Measurements from ENCODE around the gene BLM. TPM values are rescaled to one million over a fixed set of nuclear protein-coding genes. Genes with fewer than 3 reads are reported as not detected.
"Not testable (repeated sequence)": the region's sequence is repeated elsewhere in the genome, so short reads cannot be mapped to it uniquely, and the experiment has no call there.

Gene BLM
- total RNA-seq, 2 experiments from 2014 or later, result 59.4 to 63.7 TPM

GRCh38 chr15:90711842-90712241, 5.3 kb upstream of the BLM start:
- no peak for DNase-seq
- POLR2A ChIA-PET, result no interaction called here
- no peak overlapping the region for H3K4me3 Mint-ChIP-seq
- no peaks in the 10 kb centered on the region for H3K27me3 Mint-ChIP-seq
- H3K9me3 Mint-ChIP-seq, result no peaks in the 10 kb centered on the region
- CTCF ChIA-PET, result no interaction called here
- H3K36me3 Mint-ChIP-seq (ENCODE audit: low read depth), result peaks cover 19% of the 10 kb centered on the region
- H3K27ac Mint-ChIP-seq, result no peak overlapping the region
- H3K4me1 Mint-ChIP-seq, result peaks cover 16% of the 10 kb centered on the region

GRCh38 chr15:90713081-90713480, 4.1 kb upstream of the BLM start:
- H3K4me1 Mint-ChIP-seq, result peaks cover 17% of the 10 kb centered on the region
- CTCF ChIA-PET, result interaction anchor here (0.6 to 0.7 kb wide), 2 partner anchors 65 to 69 kb away, joined by 3 to 5 read pairs; no protein-coding TSS in a partner anchor
- H3K9me3 Mint-ChIP-seq, result no peaks in the 10 kb centered on the region
- H3K36me3 Mint-ChIP-seq (ENCODE audit: low read depth), result peaks cover 28% of the 10 kb centered on the region
- H3K27me3 Mint-ChIP-seq, result no peaks in the 10 kb centered on the region
- no peak for DNase-seq
- POLR2A ChIA-PET, result no interaction called here
- no peak overlapping the region for H3K4me3 Mint-ChIP-seq
- no peak overlapping the region for H3K27ac Mint-ChIP-seq

GRCh38 chr15:90716317-90716975, 700 bp upstream of the BLM start:
- no peak for DNase-seq
- peaks cover 39% of the 10 kb centered on the region for H3K4me1 Mint-ChIP-seq
- peak overlapping the region; percentile 83 for H3K4me3 Mint-ChIP-seq
- H3K27ac Mint-ChIP-seq, result peak overlapping the region; percentile 94
- ChIA-PET CTCF (interaction anchor here (0.7 to 2.6 kb wide), 17 partner anchors 11 to 234 kb away, joined by 3 to 32 read pairs (median 6); partner anchors contain the start of genes FES, HDDC3 and UNC45A), POLR2A (interaction anchor here (0.6 to 2.9 kb wide), 64 partner anchors 8 to 700 kb away, joined by 3 to 47 read pairs (median 4); partner anchors contain the start of genes CRTC3, FES, HDDC3 and MAN2A2)
- no peaks in the 10 kb centered on the region for H3K27me3 Mint-ChIP-seq
- H3K36me3 Mint-ChIP-seq (ENCODE audit: low read depth), result peaks cover 41% of the 10 kb centered on the region
- no peaks in the 10 kb centered on the region for H3K9me3 Mint-ChIP-seq

GRCh38 chr15:90718232-90718631, 1.1 kb downstream of the BLM start:
- H3K9me3 Mint-ChIP-seq, result no peaks in the 10 kb centered on the region
- ChIA-PET POLR2A (interaction anchor here (0.9 to 2.9 kb wide), 29 partner anchors 10 to 213 kb away, joined by 3 to 47 read pairs (median 9); partner anchors contain the start of genes FES, HDDC3 and MAN2A2), CTCF (interaction anchor here (0.6 to 2.6 kb wide), 13 partner anchors 11 to 399 kb away, joined by 3 to 32 read pairs (median 3); partner anchors contain the start of genes FES, HDDC3 and UNC45A)
- H3K4me3 Mint-ChIP-seq, result peak overlapping the region; percentile 83
- peaks cover 37% of the 10 kb centered on the region for H3K4me1 Mint-ChIP-seq
- peak overlapping the region; percentile 94 for H3K27ac Mint-ChIP-seq
- peaks cover 32% of the 10 kb centered on the region for H3K36me3 Mint-ChIP-seq (ENCODE audit: low read depth)
- no peaks in the 10 kb centered on the region for H3K27me3 Mint-ChIP-seq
- no peak for DNase-seq

- no peaks in the 10 kb centered on the region for H3K27me3 Mint-ChIP-seq
- peak overlapping the region; percentile 34 for H3K4me3 Mint-ChIP-seq
- DNase-seq, result no peak
- ChIA-PET POLR2A (interaction anchor here (0.8 to 0.9 kb wide), 2 partner anchors 18 to 43 kb away, joined by 3 read pairs; no protein-coding TSS in a partner anchor), CTCF (interaction anchor here (0.7 to 1.4 kb wide), 5 partner anchors 72 to 215 kb away, joined by 3 read pairs; partner anchors contain the start of genes MAN2A2 and UNC45A)
- H3K4me1 Mint-ChIP-seq, result peaks cover 47% of the 10 kb centered on the region
- peaks cover 38% of the 10 kb centered on the region for H3K36me3 Mint-ChIP-seq (ENCODE audit: low read depth)
- H3K9me3 Mint-ChIP-seq, result no peaks in the 10 kb centered on the region
- no peak overlapping the region for H3K27ac Mint-ChIP-seq
Measured at GRCh38 chr15:90720131-90720530, 3.0 kb downstream of the BLM start.

- DNase-seq, result no peak
- Mint-ChIP-seq H3K36me3 (ENCODE audit: low read depth) (peaks cover 73% of the 10 kb centered on the region), H3K4me1 (peaks cover 22% of the 10 kb centered on the region), H3K4me3 (no peak overlapping the region), H3K9me3 (peaks cover 4% of the 10 kb centered on the region), H3K27ac (no peak overlapping the region), H3K27me3 (no peaks in the 10 kb centered on the region)
- ChIA-PET CTCF (interaction anchor here (1.5 kb wide), 1 partner anchor 12 kb away, joined by 6 read pairs; the partner anchor contains the start of gene BLM), POLR2A (no interaction called here)
Measured at GRCh38 chr15:90729261-90729660, 12.1 kb downstream of the BLM start.

GRCh38 chr15:90730290-90730689, 13.1 kb downstream of the BLM start:
- Mint-ChIP-seq H3K4me1 (peaks cover 19% of the 10 kb centered on the region), H3K27ac (no peak overlapping the region), H3K4me3 (no peak overlapping the region), H3K27me3 (no peaks in the 10 kb centered on the region), H3K9me3 (peaks cover 4% of the 10 kb centered on the region), H3K36me3 (ENCODE audit: low read depth) (peaks cover 73% of the 10 kb centered on the region)
- ChIA-PET CTCF (interaction anchor here (1.5 kb wide), 1 partner anchor 13 kb away, joined by 6 read pairs; the partner anchor contains the start of gene BLM), POLR2A (no interaction called here)
- DNase-seq, result no peak

- Mint-ChIP-seq H3K4me3 (no peak overlapping the region), H3K9me3 (peaks cover 5% of the 10 kb centered on the region), H3K27me3 (no peaks in the 10 kb centered on the region), H3K4me1 (peaks cover 40% of the 10 kb centered on the region), H3K27ac (no peak overlapping the region), H3K36me3 (ENCODE audit: low read depth) (peaks cover 76% of the 10 kb centered on the region)
- CTCF ChIA-PET, result interaction anchor here (0.8 kb wide), 1 partner anchor 8 kb away, joined by 3 read pairs; no protein-coding TSS in a partner anchor
- POLR2A ChIA-PET, result interaction anchor here (0.9 kb wide), 1 partner anchor 19 kb away, joined by 4 read pairs; the partner anchor contains the start of gene BLM
- no peak for DNase-seq
Measured at GRCh38 chr15:90735923-90736322, 18.8 kb downstream of the BLM start.

GRCh38 chr15:90740545-90740944, 23.4 kb downstream of the BLM start:
- ChIA-PET POLR2A (interaction anchor here (0.6 to 1.7 kb wide), 3 partner anchors 23 to 62 kb away, joined by 3 to 5 read pairs (median 3); partner anchors contain the start of gene BLM), CTCF (interaction anchor here (1.4 to 2.9 kb wide), 3 partner anchors 24 to 191 kb away, joined by 3 to 7 read pairs (median 4); partner anchors contain the start of genes BLM and HDDC3)
- H3K4me3 Mint-ChIP-seq, DNase-seq, H3K27me3 Mint-ChIP-seq, H3K27ac Mint-ChIP-seq, H3K9me3 Mint-ChIP-seq: not testable (repeated sequence)
- Mint-ChIP-seq H3K36me3 (ENCODE audit: low read depth) (peaks cover 68% of the 10 kb centered on the region), H3K4me1 (peaks cover 59% of the 10 kb centered on the region)

GRCh38 chr15:90742087-90742486, 24.9 kb downstream of the BLM start:
- Mint-ChIP-seq H3K27ac (peak overlapping the region; percentile 5), H3K4me3 (no peak overlapping the region), H3K9me3 (peaks cover 2% of the 10 kb centered on the region), H3K27me3 (no peaks in the 10 kb centered on the region), H3K36me3 (ENCODE audit: low read depth) (peaks cover 63% of the 10 kb centered on the region), H3K4me1 (peaks cover 59% of the 10 kb centered on the region)
- ChIA-PET CTCF (no interaction called here), POLR2A (interaction anchor here (1.7 kb wide), 1 partner anchor 25 kb away, joined by 5 read pairs; the partner anchor contains the start of gene BLM)
- no peak for DNase-seq

GRCh38 chr15:90743407-90743806, 26.3 kb downstream of the BLM start:
- Mint-ChIP-seq H3K4me3 (no peak overlapping the region), H3K27ac (no peak overlapping the region)

GRCh38 chr15:90744759-90745402, 27.7 kb downstream of the BLM start:
- H3K36me3 Mint-ChIP-seq (ENCODE audit: low read depth), result peaks cover 65% of the 10 kb centered on the region
- ChIA-PET CTCF (interaction anchor here (0.9 kb wide), 1 partner anchor 63 kb away, joined by 4 read pairs; no protein-coding TSS in a partner anchor), POLR2A (no interaction called here)
- no peak overlapping the region for H3K27ac Mint-ChIP-seq
- no peak for DNase-seq
- peaks cover 2% of the 10 kb centered on the region for H3K9me3 Mint-ChIP-seq
- H3K27me3 Mint-ChIP-seq, result no peaks in the 10 kb centered on the region
- H3K4me3 Mint-ChIP-seq, result no peak overlapping the region
- peaks cover 62% of the 10 kb centered on the region for H3K4me1 Mint-ChIP-seq

More at GRCh38 chr15:90743407-90743806, 26.3 kb downstream of the BLM start:
- POLR2A ChIA-PET, result interaction anchor here (1.8 kb wide), 1 partner anchor 26 kb away, joined by 5 read pairs; the partner anchor contains the start of gene BLM
- peaks cover 60% of the 10 kb centered on the region for H3K36me3 Mint-ChIP-seq (ENCODE audit: low read depth)
- H3K4me1 Mint-ChIP-seq, result peaks cover 60% of the 10 kb centered on the region
- peaks cover 2% of the 10 kb centered on the region for H3K9me3 Mint-ChIP-seq
- CTCF ChIA-PET, result no interaction called here
- no peaks in the 10 kb centered on the region for H3K27me3 Mint-ChIP-seq
- no peak for DNase-seq

All from activated CD4-positive, alpha-beta memory T cell treated with anti-CD3 and anti-CD28 coated beads, Interleukin-2, amount 10 ng/mL, durations not matched to agents 7 days and 5 days (primary cell).